HUES48 (cell line): Measurements from ENCODE around the gene UBAP1L.

Experiments
- H3K27ac ChIP-seq: one replicate; pipeline ENCODE4 v1.7.0; 2013; ENCODE audit warnings: low read depth, low read length, inconsistent platforms
- H3K27me3 ChIP-seq: 2 replicates; pipeline ENCODE4 v1.6.1; 2013; ENCODE audit warnings: mild to moderate bottlenecking, low read length; ENCODE audit not compliant: control insufficient read depth, insufficient read depth
- H3K36me3 ChIP-seq: 2 replicates; pipeline ENCODE4 v1.6.1; 2013; ENCODE audit warnings: low read length; ENCODE audit not compliant: control insufficient read depth, insufficient read depth
- H3K4me1 ChIP-seq: 2 replicates; pipeline ENCODE4 v1.6.1; 2013; ENCODE audit warnings: mild to moderate bottlenecking, low read length; ENCODE audit not compliant: control insufficient read depth, insufficient read depth
- H3K4me3 ChIP-seq: 2 replicates; pipeline ENCODE4 v1.5.1; 2013; ENCODE audit warnings: mild to moderate bottlenecking, low read depth, low read length
- H3K9ac ChIP-seq: 2 replicates; pipeline ENCODE4 v1.6.1; 2013; ENCODE audit warnings: mild to moderate bottlenecking, low read depth, low read length, moderate library complexity
- H3K9me3 ChIP-seq: 2 replicates; pipeline ENCODE4 v1.6.1; 2013; ENCODE audit warnings: low read length; ENCODE audit not compliant: control insufficient read depth, insufficient read depth

The UBAP1L gene

GRCh38 chr15:65092911-65093792, 21.8 kb downstream of the UBAP1L start:
- Histone ChIP-seq H3K4me3 (no peak overlapping the region), H3K36me3 (no peaks in the 10 kb centered on the region), H3K9me3 (no peaks in the 10 kb centered on the region), H3K4me1 (peaks cover 5% of the 10 kb centered on the region; the same call in 1 of the 2 replicates), H3K9ac (no peak overlapping the region), H3K27me3 (no peaks in the 10 kb centered on the region), H3K27ac (no peak overlapping the region)

- H3K9me3 ChIP-seq = no peaks in the 10 kb centered on the region
- H3K36me3 ChIP-seq = no peaks in the 10 kb centered on the region
- no peak overlapping the region for H3K27ac ChIP-seq
- no peak overlapping the region for H3K9ac ChIP-seq
- H3K4me3 ChIP-seq = no peak overlapping the region
- peaks cover 8% of the 10 kb centered on the region; the same call in 1 of the 2 replicates for H3K4me1 ChIP-seq
- H3K27me3 ChIP-seq = no peaks in the 10 kb centered on the region
Measured at GRCh38 chr15:65091946-65092770, 22.8 kb downstream of the UBAP1L start.

- no peak overlapping the region for H3K4me3 ChIP-seq
- no peaks in the 10 kb centered on the region for H3K9me3 ChIP-seq
- no peaks in the 10 kb centered on the region for H3K36me3 ChIP-seq
- no peak overlapping the region for H3K27ac ChIP-seq
- no peak overlapping the region for H3K9ac ChIP-seq
- H3K27me3 ChIP-seq = no peaks in the 10 kb centered on the region
- peaks cover 12% of the 10 kb centered on the region; the same call in 1 of the 2 replicates for H3K4me1 ChIP-seq
Measured at GRCh38 chr15:65089206-65089824, 25.7 kb downstream of the UBAP1L start.

- no peaks in the 10 kb centered on the region for H3K27me3 ChIP-seq
- no peaks in the 10 kb centered on the region for H3K36me3 ChIP-seq
- H3K4me3 ChIP-seq = no peak overlapping the region
- H3K9me3 ChIP-seq = no peaks in the 10 kb centered on the region
- no peak overlapping the region for H3K9ac ChIP-seq
- H3K4me1 ChIP-seq = peaks cover 19% of the 10 kb centered on the region
- peak overlapping the region; percentile 33 for H3K27ac ChIP-seq
Measured at GRCh38 chr15:65088643-65089021, 26.4 kb downstream of the UBAP1L start.

GRCh38 chr15:65087873-65088642, 26.9 kb downstream of the UBAP1L start:
- Histone ChIP-seq H3K4me3 (no peak overlapping the region), H3K9me3 (no peaks in the 10 kb centered on the region), H3K4me1 (peaks cover 24% of the 10 kb centered on the region), H3K27me3 (no peaks in the 10 kb centered on the region), H3K36me3 (no peaks in the 10 kb centered on the region), H3K9ac (no peak overlapping the region), H3K27ac (peak overlapping the region; percentile 33)

GRCh38 chr15:65087411-65087810, 27.6 kb downstream of the UBAP1L start:
- no peaks in the 10 kb centered on the region for H3K27me3 ChIP-seq
- H3K4me1 ChIP-seq = peaks cover 31% of the 10 kb centered on the region
- no peak overlapping the region for H3K9ac ChIP-seq
- no peak overlapping the region for H3K4me3 ChIP-seq
- H3K27ac ChIP-seq = no peak overlapping the region
- no peaks in the 10 kb centered on the region for H3K9me3 ChIP-seq
- H3K36me3 ChIP-seq = no peaks in the 10 kb centered on the region

GRCh38 chr15:65086680-65087111, 28.3 kb downstream of the UBAP1L start:
- H3K9me3 ChIP-seq = no peaks in the 10 kb centered on the region
- no peaks in the 10 kb centered on the region for H3K27me3 ChIP-seq
- H3K36me3 ChIP-seq = no peaks in the 10 kb centered on the region
- H3K9ac ChIP-seq = no peak overlapping the region
- no peak overlapping the region for H3K4me3 ChIP-seq
- peaks cover 36% of the 10 kb centered on the region for H3K4me1 ChIP-seq
- no peak overlapping the region for H3K27ac ChIP-seq

- Histone ChIP-seq H3K4me3 (no peak overlapping the region), H3K27ac (no peak overlapping the region), H3K36me3 (no peaks in the 10 kb centered on the region), H3K9ac (no peak overlapping the region), H3K4me1 (peaks cover 36% of the 10 kb centered on the region), H3K27me3 (no peaks in the 10 kb centered on the region), H3K9me3 (no peaks in the 10 kb centered on the region)
Measured at GRCh38 chr15:65085990-65086679, 28.9 kb downstream of the UBAP1L start.

- no peak overlapping the region for H3K9ac ChIP-seq
Measured at GRCh38 chr15:65085207-65085753, 29.7 kb downstream of the UBAP1L start.

More at GRCh38 chr15:65085207-65085753, 29.7 kb downstream of the UBAP1L start:
- no peak overlapping the region for H3K27ac ChIP-seq
- no peaks in the 10 kb centered on the region for H3K27me3 ChIP-seq
- peaks cover 36% of the 10 kb centered on the region for H3K4me1 ChIP-seq
- no peak overlapping the region for H3K4me3 ChIP-seq
- no peaks in the 10 kb centered on the region for H3K36me3 ChIP-seq
- H3K9me3 ChIP-seq = no peaks in the 10 kb centered on the region
